ENCODE results near the gene ORM1.

GRCh38 chr9:114303977-114304376 is 18.9 kb upstream of the ORM1 start:
- TF ChIP-seq SUZ12 (IDR thresholded peaks at IDR 0.05), result no peak
- TF ChIP-seq CTBP1 (IDR thresholded peaks at IDR 0.05; ENCODE audit: borderline replicate concordance), result no peak
- no peak for TF ChIP-seq ELF4 (IDR thresholded peaks at IDR 0.05)
- no peak for TF ChIP-seq FOXM1 (IDR thresholded peaks at IDR 0.05; ENCODE audit: borderline replicate concordance)
- TF ChIP-seq, protein P1, sequence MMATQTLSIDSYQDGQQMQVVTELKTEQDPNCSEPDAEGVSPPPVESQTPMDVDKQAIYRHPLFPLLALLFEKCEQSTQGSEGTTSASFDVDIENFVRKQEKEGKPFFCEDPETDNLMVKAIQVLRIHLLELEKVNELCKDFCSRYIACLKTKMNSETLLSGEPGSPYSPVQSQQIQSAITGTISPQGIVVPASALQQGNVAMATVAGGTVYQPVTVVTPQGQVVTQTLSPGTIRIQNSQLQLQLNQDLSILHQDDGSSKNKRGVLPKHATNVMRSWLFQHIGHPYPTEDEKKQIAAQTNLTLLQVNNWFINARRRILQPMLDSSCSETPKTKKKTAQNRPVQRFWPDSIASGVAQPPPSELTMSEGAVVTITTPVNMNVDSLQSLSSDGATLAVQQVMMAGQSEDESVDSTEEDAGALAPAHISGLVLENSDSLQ (IDR thresholded peaks at IDR 0.05), result no peak
- TF ChIP-seq TARDBP (IDR thresholded peaks at IDR 0.05), result no peak
- no peak for TF ChIP-seq LEF1 (IDR thresholded peaks at IDR 0.05; ENCODE audit: borderline replicate concordance)
- no peak for TF ChIP-seq SP1 (IDR thresholded peaks at IDR 0.05)
- no peak for TF ChIP-seq NFRKB (IDR thresholded peaks at IDR 0.05)

Data from HEK293T (cell line).